Large intestine (tissue), 3 donors: ENCODE measurements around the gene GIMD1. TPM values are rescaled to one million over a fixed set of nuclear protein-coding genes. Genes with fewer than 3 reads are reported as not detected.

Experiments
- DNase-seq, 2 donors: peaks; one replicate each; pipeline versions ENCODE4 v3.0.0 to v3.0.0-alpha.2; 2013
- H3K27ac ChIP-seq: one replicate; pipeline ENCODE4 v1.5.1; 2013; ENCODE audit warnings: low read length
- H3K27me3 ChIP-seq: 2 replicates; pipeline ENCODE4 v1.6.1; 2013; ENCODE audit warnings: low read length; ENCODE audit not compliant: control insufficient read depth, insufficient read depth
- H3K36me3 ChIP-seq: 2 replicates; pipeline ENCODE4 v1.6.1; 2013; ENCODE audit warnings: low read length; ENCODE audit not compliant: control insufficient read depth, insufficient read depth
- H3K4me1 ChIP-seq: one replicate; pipeline ENCODE4 v1.6.1; 2013; ENCODE audit warnings: low read length; ENCODE audit not compliant: control insufficient read depth, insufficient read depth
- H3K4me3 ChIP-seq: one replicate; pipeline ENCODE4 v1.5.1; 2013; ENCODE audit warnings: low read length
- H3K9me3 ChIP-seq: one replicate; pipeline ENCODE4 v1.6.1; 2013; ENCODE audit warnings: mild to moderate bottlenecking, low read depth, low read length, moderate library complexity; ENCODE audit not compliant: control insufficient read depth
- WGBS: methylation state at CpG from one replicate; pipeline ENCODE4 v1.1.5; 2013; ENCODE audit warnings: low lambda C conversion rate; ENCODE audit not compliant: insufficient coverage; 5-methylcytosine and 5-hydroxymethylcytosine counted together
- polyA plus RNA-seq: library from polyadenylated mRNA; unstranded; fragments of 120-200 nt; gene quantifications from one replicate; pipeline ENCODE4 v1.2.1, GENCODE V29; 2013

GIMD1 gene
- polyA plus RNA-seq, 1 donor, result 0.06 TPM

DNA sequence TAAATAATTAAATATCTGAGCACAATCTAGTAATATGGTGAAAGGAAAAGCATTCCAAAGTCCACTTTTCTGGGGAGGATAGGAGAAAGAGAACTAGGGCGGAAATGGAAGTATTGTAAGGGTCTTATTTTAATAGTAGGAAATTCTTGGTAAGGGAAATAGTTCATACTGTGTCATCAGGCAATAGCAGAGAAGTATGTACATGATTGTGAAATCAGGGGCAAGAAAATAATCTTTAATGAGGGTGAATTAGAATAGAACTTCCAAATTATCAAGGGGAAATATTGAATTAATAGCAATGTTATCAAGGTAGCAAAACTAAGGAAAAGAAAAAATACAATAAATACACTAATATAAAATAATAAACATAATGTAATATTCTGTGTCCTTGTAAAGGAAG is 14.8 kb downstream of the GIMD1 start:
- no peaks in the 10 kb centered on the region for H3K36me3 ChIP-seq
- no peak overlapping the region for H3K4me3 ChIP-seq
- no peaks in the 10 kb centered on the region for H3K27me3 ChIP-seq
- H3K27ac ChIP-seq, result no peak overlapping the region
- WGBS, result 100% methylated on average over 1 of the region's 1 CpG
- no peaks in the 10 kb centered on the region for H3K9me3 ChIP-seq
- no peak for DNase-seq
- no peaks in the 10 kb centered on the region for H3K4me1 ChIP-seq

DNA sequence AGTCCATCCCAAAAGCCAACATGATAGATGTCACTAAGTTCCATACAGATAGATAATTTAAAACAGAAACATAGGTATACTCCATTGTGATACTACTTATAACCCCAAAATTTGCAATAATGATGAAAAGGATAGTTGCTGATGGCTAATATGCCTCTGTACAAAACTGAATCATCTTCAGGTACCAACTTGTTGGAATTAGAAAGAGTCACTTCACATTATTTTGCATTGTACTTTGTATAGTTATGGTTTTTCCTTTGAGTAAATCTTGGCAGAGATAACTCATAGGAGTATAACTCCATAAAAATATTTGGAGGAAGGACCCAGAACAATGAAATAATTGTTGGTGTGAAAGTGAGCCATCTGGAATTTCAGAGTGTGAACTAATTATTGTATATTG is 17.6 kb downstream of the GIMD1 start:
- Histone ChIP-seq H3K36me3 (peaks cover 9% of the 10 kb centered on the region), H3K4me1 (no peaks in the 10 kb centered on the region), H3K9me3 (no peaks in the 10 kb centered on the region), H3K27me3 (no peaks in the 10 kb centered on the region), H3K4me3 (no peak overlapping the region), H3K27ac (no peak overlapping the region)
- DNase-seq, result no peak

DNA sequence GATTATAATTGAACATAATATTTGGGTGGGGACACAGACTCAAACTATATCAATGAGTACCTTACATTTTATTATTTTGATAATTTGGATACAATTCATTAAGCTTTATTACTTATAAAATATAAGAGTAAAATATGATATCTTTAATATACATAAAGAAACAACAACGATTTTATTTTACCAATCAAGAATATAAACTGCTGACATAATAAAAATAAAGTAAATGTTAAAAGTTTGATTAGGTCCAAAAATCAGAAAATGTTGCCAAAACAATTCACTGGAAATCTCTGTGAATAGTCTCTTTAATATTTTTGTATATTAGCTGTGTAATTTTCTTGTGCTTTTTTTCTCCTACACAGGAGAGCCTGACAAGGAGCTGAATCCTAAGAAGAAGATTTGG is 21.4 kb downstream of the GIMD1 start:
- WGBS, result 100% methylated on average over 1 of the region's 1 CpG
- no peak overlapping the region for H3K4me3 ChIP-seq
- no peaks in the 10 kb centered on the region for H3K9me3 ChIP-seq
- H3K27me3 ChIP-seq, result no peaks in the 10 kb centered on the region
- no peak overlapping the region for H3K27ac ChIP-seq
- DNase-seq, result no peak
- H3K36me3 ChIP-seq, result peaks cover 9% of the 10 kb centered on the region
- no peaks in the 10 kb centered on the region for H3K4me1 ChIP-seq

DNA sequence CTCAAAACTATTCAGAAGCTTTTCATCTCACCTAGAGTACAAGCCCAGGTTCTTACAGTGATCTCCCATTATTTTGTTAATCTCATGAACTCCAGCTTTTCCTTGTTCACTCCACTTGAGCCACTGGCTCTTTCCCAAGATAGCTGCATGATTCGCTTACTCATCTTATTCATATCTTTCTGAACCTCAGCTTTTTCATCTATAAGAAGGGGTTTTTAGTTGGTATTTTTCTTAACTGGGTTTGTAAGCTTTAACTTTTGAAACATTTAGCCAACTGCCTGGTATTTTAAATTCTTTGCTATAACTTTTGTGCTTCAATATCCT is 24.0 kb downstream of the GIMD1 start:
- Histone ChIP-seq H3K4me1 (no peaks in the 10 kb centered on the region), H3K27me3 (no peaks in the 10 kb centered on the region), H3K36me3 (peaks cover 12% of the 10 kb centered on the region), H3K4me3 (no peak overlapping the region), H3K27ac (no peak overlapping the region), H3K9me3 (no peaks in the 10 kb centered on the region)
- no CpG with 5 or more reads among the region's 1 CpG for WGBS
- DNase-seq, result no peak

DNA sequence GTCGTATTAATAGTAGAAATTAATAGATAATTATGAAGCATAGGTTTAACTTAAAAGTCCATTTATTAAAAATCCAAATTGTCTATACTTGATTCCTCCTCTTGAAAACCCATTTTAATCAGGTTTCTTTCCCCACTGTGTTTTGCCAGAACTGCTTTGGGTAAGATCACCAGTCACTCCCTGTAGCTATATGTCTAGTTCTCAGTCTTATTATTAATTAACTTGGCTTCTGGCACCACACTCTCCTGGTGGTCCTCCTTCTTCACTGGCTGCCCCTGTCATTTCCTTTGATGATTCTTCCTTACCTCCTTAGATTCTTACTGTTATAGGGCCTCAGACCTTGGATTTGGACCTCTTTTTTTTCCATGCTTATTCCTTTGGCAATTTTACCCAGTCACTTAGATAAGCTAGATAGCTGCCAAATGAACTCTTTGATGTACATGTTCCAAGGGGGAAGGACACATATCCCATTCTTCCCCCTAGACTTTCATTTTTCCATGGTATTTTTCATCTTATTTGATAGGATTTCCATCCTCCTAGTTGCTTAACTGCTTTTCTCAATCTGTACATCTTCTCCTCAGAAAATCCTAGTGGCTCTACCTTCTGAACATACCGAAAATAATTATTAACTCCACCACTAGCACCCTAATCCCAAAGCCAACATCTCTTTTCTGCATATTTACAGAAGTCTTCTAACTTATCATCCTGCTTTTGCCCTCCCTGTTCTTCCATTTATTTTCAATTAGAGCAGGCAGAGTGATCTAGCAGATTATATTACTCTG is 24.5 kb downstream of the GIMD1 start:
- Histone ChIP-seq H3K9me3 (no peaks in the 10 kb centered on the region), H3K4me3 (no peak overlapping the region), H3K36me3 (peaks cover 17% of the 10 kb centered on the region), H3K27ac (no peak overlapping the region), H3K4me1 (no peaks in the 10 kb centered on the region), H3K27me3 (no peaks in the 10 kb centered on the region)
- no peak for DNase-seq
- WGBS, result 70% methylated on average over 2 of the region's 2 CpGs

DNA sequence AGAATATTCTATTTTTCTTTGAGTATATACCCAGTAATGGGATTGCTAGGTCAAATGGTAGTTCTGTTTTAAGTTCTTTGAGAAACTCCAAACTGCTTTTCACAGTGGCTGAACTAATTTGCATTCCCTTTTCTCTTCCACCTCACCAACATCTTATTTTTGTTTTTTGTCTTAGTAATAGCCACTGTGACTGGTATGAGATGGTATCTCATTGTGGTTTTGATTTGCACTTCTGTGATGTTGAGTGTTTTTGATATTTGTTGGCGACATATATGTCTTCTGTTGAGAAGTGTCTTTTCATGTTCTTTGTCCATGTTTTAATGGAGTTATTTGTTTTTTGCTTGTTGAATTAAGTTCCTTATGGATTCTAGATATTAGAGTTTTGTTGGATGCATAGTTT is 27.8 kb downstream of the GIMD1 start:
- Histone ChIP-seq H3K9me3 (peaks cover 2% of the 10 kb centered on the region), H3K27ac (no peak overlapping the region), H3K27me3 (no peaks in the 10 kb centered on the region), H3K4me3 (no peak overlapping the region), H3K36me3 (peaks cover 39% of the 10 kb centered on the region), H3K4me1 (no peaks in the 10 kb centered on the region)
- WGBS, result no CpG with 5 or more reads among the region's 1 CpG
- DNase-seq, result no peak

DNA sequence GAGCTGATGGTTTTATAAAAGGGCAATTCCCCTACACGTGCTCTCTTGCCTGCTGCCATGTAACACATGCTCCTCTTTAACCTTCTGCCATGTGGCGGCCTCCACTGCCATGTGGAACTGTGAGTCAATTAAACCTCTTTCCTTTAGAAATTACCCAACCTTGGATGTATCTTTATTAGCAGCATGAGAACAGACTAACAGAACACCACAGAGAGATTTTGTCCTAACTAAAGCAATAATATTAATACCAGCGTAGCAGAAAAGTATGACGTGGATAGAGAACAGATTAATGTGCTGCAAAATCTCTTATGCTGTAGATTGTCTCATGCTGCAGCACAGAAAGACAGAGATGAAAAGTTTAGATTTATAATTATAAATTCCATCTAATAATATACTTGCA is 29.1 kb downstream of the GIMD1 start:
- DNase-seq, result no peak
- H3K4me3 ChIP-seq, result no peak overlapping the region
- no peaks in the 10 kb centered on the region for H3K27me3 ChIP-seq
- peaks cover 42% of the 10 kb centered on the region for H3K36me3 ChIP-seq
- no CpG with 5 or more reads among the region's 4 CpGs for WGBS
- no peaks in the 10 kb centered on the region for H3K4me1 ChIP-seq
- H3K27ac ChIP-seq, result no peak overlapping the region
- H3K9me3 ChIP-seq, result peaks cover 2% of the 10 kb centered on the region

DNA sequence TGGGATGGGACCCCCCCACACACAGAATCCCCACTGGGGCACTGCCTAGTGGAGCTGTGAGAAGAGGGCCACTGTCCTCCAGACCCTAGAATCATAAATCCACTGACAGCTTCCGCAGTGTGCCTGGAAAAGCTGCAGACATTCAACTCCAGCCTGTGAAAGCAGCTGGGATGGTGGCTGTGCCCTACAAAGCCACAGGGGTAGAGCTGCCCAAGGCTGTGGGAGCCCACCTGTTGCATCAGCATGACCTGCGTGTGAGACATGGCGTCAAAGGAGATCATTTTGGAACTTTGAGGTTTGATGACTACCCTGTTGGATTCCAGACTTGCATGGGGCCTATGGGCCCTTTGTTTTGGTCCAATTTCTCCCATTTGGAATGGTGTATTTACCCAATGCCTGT is 29.9 kb downstream of the GIMD1 start:
- peaks cover 47% of the 10 kb centered on the region for H3K36me3 ChIP-seq
- DNase-seq, result no peak
- no CpG with 5 or more reads among the region's 3 CpGs for WGBS

DNA sequence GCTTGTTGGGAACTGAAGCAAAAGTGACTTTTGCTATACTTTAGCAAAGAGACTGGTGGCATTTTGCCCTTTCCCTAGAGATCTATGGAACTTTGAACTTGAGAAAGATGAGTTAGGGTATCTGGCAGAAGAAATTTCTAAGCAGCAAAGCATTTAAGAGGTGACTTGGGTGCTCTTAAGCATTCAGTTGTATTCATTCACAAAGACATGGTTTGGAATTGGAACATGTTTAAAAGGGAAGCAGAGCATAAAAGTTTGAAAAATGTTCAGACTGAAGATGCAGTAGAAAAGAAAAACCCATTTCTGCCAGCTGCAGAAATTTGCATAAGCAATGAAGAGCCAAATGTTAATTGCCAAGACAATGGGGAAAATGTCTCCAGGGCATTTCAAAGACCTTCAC is 30.7 kb downstream of the GIMD1 start:
- H3K36me3 ChIP-seq, result peaks cover 52% of the 10 kb centered on the region

More for the DNA sequence above, 29.9 kb downstream of the GIMD1 start:
- no peak overlapping the region for H3K4me3 ChIP-seq
- peaks cover 2% of the 10 kb centered on the region for H3K9me3 ChIP-seq
- no peak overlapping the region for H3K27ac ChIP-seq
- H3K27me3 ChIP-seq, result no peaks in the 10 kb centered on the region
- H3K4me1 ChIP-seq, result no peaks in the 10 kb centered on the region

DNA sequence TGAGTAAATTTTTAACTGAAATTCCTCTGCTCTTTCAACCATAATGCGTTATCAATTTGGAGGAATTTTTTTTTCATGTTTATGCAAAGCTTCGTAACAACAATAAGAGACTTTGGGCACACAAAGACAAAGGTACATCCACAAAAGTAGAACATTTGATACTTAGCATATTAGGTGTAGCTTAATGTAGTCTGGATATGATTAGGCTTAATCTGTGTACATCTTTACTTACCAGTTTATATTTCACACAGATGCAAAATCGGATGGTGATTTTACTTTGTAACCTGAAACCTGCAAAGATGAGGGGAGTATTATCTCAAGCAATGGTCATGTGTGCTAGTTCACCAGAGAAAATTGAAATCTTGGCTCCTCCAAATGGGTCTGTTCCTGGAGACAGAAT is 32.0 kb downstream of the GIMD1 start:
- no peaks in the 10 kb centered on the region for H3K27me3 ChIP-seq
- no peaks in the 10 kb centered on the region for H3K4me1 ChIP-seq
- WGBS, result 100% methylated on average over 1 of the region's 3 CpGs
- H3K36me3 ChIP-seq, result peaks cover 56% of the 10 kb centered on the region
- H3K4me3 ChIP-seq, result no peak overlapping the region
- no peak overlapping the region for H3K27ac ChIP-seq
- DNase-seq, result no peak
- peaks cover 2% of the 10 kb centered on the region for H3K9me3 ChIP-seq

More for the DNA sequence above, 30.7 kb downstream of the GIMD1 start:
- H3K9me3 ChIP-seq, result peaks cover 2% of the 10 kb centered on the region
- no peak overlapping the region for H3K27ac ChIP-seq
- no peak for DNase-seq
- no peaks in the 10 kb centered on the region for H3K27me3 ChIP-seq
- no peak overlapping the region for H3K4me3 ChIP-seq
- H3K4me1 ChIP-seq, result no peaks in the 10 kb centered on the region

DNA sequence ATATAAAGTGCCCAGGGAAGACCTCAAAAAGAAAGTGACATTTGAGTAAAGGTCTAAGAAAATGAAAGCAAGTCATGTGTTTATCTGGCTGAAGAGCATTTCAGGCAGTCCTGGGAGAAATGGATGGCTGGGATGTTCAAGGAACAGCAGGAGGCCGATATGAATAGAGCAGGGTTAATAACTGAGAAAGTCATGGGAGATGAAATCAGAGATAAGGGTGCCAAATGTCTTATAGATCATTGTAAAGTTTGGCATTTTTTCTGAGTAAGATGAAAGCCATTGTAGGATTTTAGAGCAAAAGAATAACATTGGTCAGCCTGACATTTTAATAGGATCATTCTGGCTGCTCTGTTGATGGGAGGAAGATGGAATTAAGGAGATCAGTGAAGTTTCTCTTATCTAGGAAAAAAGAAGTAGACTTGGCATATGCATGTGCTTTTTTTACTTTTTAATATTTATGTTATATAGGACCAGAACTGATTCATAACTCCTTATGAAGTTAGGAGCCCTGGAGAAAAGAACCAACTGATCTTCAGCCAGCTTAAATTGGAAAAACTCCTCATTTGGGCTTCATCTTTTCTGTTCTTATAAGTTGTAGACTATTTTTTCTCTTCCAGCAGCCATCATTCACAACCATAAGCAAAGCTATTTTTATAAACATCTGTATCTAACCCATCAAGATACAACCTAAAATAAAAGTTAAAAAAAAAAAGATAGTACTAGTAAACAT is 33.7 kb downstream of the GIMD1 start:
- no peaks in the 10 kb centered on the region for H3K27me3 ChIP-seq
- no peaks in the 10 kb centered on the region for H3K4me1 ChIP-seq
- WGBS, result 100% methylated on average over 1 of the region's 1 CpG
- no peak overlapping the region for H3K27ac ChIP-seq
- peaks cover 2% of the 10 kb centered on the region for H3K9me3 ChIP-seq
- no peak overlapping the region for H3K4me3 ChIP-seq
- no peak for DNase-seq
- H3K36me3 ChIP-seq, result peaks cover 59% of the 10 kb centered on the region
